Measurements from ENCODE around the gene ROCK2. TPM values are rescaled to one million over a fixed set of nuclear protein-coding genes. Genes with fewer than 3 reads are reported as not detected.

ROCK2 gene
- total RNA-seq, 1 donor from 2014 or later: 19.3 TPM

DNA sequence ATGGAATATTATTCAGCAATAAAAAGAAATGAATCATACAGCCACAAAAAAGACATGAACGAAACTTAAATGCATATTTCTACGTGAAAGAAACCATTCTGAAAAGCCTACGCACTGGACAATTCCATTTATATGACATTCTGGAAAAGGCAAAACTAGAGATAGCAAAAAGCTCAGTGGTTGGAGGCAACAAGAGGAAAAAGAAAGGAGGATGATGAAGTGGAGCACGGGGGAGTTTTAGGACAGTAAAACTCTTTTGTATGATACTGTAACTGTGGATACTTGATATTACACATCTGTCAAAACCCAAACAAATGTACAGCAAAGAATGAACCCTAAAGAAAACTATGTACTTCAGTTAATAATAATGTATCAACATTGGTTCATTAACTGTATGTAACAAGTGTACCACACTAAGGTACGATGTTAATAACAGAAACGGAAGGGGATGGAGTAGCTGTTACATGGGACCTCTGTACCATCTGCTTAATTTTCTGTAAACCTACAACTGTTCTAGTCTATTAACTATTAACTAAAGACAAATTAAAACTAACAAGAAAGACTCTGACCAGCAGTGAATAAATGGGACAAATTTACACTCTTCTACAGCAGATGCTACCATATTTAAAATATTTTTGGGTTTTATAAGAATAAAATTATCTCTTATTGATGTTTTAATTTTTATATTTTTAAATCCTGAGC is 31.5 kb downstream of the ROCK2 start:
- intact Hi-C loops (cut with micrococcal nuclease): no loop called here

DNA sequence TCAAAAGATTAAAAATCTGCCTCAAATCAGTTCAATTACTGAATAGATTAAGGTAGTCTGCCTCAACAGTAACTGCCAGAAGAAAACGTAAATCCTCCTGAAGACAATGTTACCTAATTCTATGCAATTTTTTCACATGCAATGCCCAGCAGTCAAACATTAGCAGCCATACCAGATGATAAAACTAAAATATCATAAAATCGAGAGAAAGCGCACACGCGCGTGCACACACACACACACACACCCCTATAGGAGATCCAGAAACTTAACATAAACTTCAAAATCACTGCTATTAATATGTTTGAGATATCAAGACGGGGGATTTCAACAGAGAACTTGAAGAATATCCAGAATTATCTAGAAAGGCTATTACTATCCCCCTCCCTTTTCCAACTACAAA is 32.9 kb downstream of the ROCK2 start:
- intact Hi-C loops (cut with micrococcal nuclease): no loop called here

DNA sequence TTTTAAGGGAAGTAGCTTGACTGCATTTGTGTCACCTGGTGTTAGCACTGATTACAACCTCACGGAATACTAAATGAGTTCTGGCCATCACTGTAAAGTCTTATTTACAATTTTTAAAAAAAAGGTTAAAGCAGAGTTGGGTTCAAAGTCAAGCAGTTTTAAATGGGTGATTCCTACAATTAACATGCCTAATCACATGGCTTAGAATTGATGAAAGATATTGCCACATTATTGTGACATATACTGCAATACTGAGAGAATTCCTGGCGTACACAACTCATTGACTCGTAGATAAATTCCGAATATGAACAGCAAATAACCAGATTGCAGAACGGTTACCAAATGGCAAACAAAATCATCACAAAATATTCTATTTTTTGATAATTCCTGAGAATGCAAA is 34.2 kb downstream of the ROCK2 start:
- intact Hi-C loops (cut with micrococcal nuclease): no loop called here

DNA sequence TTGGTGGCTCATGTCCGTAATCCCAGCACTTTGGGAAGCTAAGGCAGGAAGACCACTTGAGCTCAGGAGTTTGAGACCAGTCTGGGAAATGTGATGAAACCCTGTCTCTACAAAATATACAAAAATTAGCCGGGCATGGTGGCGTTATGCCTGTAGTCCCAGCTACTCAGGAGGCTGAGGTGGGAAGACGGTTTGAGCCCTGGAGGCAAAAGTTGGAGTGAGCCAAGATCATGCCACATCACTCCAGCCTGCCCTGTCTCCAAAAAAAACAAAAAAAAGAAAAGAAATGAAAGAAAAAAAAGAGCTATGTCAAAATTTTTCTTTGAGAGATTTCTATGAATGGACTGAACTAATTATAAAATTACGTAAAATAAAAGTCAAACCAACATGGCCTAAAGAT is 34.7 kb downstream of the ROCK2 start:
- intact Hi-C loops (cut with micrococcal nuclease): no loop called here

DNA sequence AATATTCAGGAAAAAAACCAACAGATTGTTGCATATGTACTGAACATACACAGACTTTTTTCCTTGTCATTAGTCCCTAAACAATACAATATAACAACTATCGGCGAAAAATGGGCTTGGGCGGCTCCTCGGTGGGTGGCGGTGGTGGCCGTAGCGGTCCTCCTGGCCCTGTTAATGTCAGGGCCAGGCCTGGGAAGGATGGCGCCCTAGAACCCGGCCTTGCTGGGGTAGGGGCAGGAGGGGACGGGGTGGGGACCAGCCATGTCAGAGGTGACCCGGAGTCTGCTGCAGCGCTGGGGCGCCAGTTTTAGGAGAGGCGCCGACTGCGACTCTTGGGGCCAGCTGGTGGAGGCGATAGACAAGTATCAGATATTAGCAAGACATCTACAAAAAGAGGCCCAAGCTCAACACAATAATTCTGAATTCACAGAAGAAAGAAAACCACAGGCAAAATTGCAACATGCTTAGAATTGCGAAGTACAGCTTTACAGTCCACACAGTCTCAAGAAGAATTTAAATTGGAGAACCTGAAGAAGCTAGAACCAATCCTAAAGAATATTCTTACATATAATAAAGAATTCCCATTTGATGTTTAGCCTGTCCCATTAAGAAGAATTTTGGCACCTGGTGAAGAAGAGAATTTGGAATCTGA is 36.5 kb downstream of the ROCK2 start:
- intact Hi-C loops (cut with micrococcal nuclease): no loop called here

DNA sequence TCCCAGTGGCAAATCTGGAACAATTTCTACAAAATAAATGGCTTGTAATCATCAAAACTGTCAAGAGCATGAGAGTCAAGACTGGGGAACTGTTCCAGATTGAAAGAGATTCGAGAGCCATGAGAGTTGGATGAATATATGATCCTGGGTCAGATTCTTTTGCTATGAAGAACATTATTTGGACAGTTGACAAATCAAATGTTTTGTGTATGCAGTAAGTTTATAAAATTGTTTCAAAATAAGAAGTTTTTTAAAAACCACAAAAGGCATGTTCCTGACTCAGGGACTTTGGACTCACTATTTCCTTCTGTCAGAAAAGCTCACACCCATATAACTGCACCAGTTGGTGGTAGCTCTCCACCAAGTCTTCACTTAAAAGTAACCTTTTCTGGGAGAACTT is 38.5 kb downstream of the ROCK2 start:
- intact Hi-C loops (cut with micrococcal nuclease): no loop called here

DNA sequence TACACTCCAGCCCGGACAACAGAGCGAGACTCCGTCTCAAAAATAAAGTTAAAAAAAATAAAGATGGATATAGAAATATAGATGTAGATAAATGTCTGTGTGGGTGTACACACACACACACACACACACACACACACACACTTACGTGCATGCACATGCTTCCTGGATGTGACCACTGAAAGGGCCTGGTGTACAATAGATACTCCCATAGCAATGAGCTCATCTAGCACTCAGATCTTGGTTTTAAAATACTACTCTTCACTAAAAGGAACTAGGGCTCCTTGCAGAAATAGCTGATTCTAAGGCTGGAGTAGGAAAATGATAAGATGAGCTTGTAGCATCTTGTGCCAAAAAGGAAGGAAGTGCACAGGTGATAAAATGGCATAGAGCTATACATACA is 39.1 kb downstream of the ROCK2 start:
- intact Hi-C loops (cut with micrococcal nuclease): no loop called here

DNA sequence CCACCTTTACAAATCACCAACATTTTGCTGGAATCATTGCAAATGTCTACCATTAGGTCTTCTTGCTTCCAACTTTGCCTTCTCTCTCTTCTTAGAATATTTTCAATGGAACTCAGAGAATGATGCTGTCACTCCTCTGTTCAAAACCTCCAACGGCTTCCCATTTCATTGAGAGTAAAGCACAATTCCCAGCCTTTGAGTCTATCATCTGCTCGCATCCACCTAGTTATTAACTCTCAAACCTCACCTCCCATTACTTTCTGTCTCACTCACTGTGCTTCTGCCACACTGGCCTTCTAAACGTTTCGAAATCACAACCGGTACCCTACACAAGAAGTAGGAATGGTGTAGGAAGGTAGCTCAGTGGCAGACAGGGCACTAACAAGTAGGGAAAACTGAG is 40.0 kb downstream of the ROCK2 start:
- intact Hi-C loops (cut with micrococcal nuclease): no loop called here

DNA sequence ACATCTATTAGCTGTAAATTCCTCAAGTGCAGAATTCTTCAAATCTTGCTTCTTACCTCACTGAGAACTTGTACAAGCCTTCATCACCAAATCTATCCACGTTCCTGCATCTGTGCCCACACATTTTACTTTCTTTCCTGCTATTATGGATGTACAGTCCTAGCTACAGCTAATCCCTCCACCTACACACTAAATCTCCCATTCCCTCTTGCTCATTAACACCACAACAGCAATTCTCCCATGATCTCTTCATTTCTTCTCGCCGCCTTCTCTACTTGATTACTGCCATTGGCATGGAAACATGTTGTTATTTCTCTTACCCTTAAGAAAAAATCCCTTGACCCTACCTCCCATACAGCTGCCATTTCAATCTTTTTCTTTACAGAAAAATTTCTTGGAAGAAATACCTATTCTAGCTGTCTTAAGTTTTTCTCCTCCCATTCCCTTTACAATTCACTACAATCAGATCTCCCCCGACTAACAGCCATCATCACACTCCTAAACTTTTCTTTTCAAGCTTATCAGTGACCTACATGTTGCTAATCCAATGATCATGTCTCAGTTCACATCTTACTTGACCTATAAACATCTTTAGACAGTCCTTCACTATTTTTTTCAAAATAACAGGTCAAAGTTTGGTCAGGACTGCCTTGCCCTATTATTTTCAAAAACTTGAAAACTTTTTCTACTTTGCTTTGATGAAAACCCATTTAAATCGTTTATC is 41.0 kb downstream of the ROCK2 start:
- intact Hi-C loops (cut with micrococcal nuclease): no loop called here

DNA sequence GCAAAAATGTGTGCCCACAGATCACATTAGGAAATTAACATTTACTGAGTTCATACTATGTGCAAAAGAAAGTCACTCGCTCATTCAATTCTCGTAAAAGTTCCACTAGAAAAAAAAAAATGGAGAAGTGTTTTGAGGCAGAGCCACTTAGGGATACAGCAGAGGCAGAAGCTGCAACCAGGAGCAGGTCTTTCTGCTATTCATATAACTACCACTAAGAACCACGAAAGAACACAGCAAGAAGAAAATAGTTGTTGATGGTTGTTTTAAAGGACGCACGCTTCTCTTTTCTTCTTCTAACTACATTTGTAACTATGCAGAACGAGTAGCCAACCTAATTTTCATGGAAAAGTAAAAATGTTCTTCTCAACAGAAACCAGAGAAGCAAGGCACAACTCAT is 45.0 kb downstream of the ROCK2 start:
- intact Hi-C loops (cut with micrococcal nuclease): no loop called here

DNA sequence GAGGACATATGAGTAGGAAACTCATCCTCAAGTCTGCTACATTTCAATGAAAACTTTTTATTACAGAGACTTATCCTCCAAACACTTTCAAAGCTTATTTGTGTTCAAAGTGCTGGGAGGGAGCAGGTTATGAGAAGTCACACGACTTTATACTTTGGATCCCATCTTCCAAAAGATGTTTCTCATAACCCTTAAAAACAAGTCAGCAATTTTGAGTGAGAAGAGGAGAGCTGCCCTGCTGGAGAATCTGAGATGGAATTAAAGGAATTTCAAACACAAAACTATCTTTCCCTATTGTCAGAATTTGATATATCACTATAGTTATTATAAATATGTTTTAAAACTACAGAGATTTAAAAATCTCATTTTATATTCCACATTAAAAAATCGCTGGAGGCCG is 45.8 kb downstream of the ROCK2 start:
- intact Hi-C loops (cut with micrococcal nuclease): no loop called here

DNA sequence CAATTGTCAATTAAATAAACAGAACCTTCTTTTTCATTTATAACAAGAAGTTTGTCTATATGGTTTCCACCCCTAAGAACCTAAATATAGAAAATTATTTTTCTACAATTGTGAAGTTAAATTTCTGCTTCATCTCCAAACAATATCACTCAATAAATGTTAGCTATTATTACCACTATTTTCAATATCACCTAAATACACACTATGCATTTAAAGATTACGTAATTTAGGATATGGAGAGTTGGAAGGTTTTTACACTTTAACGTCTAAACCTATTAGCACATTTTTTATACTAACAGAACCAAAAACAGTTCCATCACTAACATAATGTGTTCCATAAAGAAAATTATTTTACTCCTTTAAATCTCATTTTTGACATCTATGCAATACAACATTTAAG is 48.0 kb downstream of the ROCK2 start:
- intact Hi-C loops (cut with micrococcal nuclease): no loop called here

DNA sequence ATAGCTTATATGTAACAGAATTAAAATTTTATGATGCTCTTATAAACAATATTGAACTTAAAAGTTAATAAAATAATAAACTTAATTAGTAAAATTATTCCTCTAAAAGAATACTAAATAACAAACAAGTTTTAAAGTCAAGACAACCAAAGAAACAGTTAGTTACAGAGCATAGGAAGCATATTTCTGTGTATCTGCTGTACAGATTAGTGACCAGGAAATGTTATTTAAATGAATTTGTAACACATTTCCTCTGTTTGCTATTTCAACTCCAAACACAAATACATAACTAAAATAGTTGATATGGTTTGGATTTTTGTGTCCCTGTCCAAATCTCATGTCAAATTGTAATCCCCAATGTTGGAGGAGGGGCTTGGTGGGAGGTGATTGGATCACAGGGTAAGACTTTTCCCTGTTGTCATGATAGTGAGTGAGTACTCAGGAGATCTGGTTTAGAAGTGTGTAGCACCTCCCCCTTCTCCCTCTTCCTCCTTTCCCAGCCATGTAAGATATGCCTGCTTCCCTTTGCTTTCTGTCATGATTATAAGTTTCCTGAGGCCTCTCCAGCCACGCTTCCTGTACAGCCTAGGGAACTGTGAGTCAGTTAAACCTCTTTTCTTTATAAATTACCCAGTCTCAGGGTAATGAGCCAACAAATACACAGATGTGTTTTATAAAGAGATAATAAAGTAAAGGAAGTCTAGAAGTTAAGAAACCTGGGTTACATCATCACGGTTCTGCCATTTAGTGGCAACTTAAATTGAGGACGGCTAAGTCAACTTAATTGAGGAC is 51.8 kb downstream of the ROCK2 start:
- intact Hi-C loops (cut with micrococcal nuclease): no loop called here

DNA sequence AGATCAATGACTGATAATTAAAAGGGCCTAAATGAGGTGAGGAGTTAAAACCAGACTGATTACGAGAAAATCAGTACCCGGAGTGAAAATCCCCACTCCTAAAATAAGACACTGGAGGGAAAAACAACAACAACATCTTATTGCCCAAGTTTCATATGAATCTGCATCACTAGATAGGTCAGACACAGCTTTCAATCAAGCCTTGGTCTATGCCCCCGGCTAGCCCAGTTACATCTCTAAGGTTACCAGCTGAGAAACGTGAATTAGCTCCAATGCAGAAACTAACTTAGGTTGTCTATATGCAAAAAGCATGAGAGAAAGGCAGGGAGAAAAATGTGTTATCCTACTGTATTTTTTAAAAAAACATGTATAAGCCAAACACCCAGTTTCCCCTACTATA is 53.7 kb downstream of the ROCK2 start:
- intact Hi-C loops (cut with micrococcal nuclease): no loop called here

DNA sequence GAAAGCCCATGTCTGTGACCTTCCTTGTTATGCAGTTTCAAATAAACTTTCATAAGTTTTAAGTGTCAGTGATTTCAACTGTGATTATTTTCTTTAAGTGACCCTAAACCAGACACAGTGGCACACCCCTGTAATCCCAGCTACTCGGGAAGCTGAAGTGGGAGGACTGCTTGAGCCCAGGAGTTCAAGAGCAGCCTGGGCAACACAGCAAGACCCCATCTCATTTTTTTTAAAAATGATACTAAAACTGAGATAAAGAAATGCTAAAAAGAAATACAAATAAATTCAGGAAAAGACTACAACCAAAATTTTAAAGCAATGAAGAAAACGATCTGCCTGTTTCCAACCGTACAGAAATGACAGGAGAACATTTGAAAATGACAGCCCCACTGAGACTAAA is 54.2 kb downstream of the ROCK2 start:
- intact Hi-C loops (cut with micrococcal nuclease): no loop called here

DNA sequence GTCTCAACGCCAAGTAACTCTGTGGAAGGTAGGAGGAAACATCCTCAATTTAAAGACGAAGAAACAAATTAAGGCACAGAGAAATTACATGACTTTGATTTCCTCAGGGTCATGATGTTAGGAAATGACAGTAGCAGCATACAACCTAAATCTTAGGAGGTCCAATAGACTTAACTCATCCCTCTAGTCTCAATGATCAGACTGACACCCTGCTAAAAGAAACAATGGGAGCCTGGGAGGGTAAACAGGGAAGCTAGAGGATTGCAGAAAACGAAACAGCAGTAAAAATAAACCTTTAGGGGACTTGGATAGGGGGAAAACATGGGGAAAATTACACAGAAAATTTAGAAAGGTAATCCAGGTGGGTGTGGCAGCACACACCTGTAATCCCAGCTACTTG is 56.0 kb downstream of the ROCK2 start:
- intact Hi-C loops (cut with micrococcal nuclease): no loop called here

DNA sequence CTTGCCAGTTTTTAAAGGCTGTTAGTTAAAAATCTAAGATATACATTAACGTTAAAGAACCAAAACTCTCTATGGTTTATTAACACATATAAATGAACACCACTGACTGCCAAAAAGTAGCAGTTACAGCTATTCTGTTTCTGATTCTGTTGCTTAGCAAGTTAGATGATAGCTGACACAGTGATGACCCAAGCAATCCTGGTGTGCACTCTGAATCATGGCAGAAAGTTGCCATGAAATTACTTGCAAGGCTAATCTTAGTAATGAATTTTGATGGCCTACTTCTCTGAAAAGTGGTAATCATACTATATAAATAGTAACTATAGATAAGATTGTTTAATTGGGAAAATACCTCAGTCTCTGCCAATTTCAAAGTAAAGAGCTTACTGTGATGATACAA is 57.7 kb downstream of the ROCK2 start:
- intact Hi-C loops (cut with micrococcal nuclease): no loop called here

DNA sequence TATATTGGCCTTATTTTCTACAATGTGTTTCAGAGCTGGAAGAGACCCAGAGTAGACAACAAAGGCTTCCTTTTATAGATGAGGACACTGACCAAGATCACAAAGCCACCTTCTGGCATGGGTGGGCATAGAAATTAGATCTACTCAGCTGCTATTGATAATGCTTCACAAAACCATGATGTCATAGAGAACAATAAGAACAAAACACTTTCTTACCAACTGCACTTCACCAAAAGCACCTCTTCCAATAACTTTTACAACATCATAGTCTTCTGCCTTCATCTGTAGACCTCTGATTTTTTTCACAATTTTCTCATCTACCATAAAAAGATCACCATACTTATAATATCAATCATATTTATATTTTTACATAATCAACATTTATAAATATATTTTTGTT is 58.1 kb downstream of the ROCK2 start:
- intact Hi-C loops (cut with micrococcal nuclease): no loop called here

DNA sequence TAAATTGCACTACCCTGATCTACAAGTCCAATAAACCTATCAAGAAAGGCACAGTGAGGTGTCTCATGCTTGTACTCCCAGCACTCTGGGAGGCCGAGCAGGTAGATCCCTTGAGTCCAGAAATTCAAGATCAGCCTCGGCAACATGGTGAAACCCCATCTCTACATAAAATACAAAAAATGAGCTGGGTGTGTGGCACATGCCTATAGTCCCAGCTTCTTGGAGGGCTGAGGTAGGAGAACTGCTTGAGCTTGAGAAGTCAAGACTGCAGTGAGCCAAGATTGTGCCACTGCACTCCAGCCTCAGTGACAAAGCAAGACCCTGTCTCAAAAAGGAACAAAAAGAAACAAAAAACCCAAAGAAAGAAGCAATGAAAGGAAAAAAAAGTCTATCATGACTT is 58.9 kb downstream of the ROCK2 start:
- intact Hi-C loops (cut with micrococcal nuclease): no loop called here

DNA sequence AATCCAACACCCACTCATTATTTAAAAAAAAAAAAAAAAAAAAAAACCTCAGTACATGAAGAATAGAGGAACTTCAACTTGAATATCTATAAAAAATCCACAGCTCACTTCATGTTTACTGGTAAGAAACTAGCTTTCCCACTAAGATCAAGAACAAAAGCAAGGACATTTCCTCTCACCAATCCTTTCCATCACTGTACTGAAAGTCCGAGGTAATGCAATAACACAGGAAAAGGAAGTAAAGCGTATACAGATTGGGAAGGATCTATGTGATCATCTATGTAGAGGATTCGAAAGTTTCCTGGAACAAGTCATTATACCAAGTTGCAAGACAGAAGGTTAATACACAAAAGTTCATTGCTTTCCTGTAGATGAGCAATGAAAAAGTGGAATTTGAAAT is 63.2 kb downstream of the ROCK2 start:
- intact Hi-C loops (cut with micrococcal nuclease): no loop called here

DNA sequence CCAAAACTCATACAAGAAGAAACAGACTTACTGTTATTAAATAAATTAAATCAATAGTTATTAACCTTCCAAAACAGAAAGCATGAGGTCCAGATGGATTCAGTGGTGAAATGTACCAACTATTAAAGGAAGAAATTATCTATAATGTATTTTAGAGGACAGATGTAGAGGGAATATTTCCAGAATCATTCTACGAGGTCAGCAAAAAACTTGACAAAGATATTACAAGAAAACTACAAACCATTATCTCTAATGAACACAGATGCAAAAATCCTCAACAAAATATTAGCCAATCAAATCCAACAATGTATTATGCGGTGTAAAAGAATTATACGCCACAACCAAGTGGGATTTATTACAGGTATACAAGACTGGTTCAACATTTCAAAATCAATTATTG is 63.7 kb downstream of the ROCK2 start:
- intact Hi-C loops (cut with micrococcal nuclease): no loop called here

DNA sequence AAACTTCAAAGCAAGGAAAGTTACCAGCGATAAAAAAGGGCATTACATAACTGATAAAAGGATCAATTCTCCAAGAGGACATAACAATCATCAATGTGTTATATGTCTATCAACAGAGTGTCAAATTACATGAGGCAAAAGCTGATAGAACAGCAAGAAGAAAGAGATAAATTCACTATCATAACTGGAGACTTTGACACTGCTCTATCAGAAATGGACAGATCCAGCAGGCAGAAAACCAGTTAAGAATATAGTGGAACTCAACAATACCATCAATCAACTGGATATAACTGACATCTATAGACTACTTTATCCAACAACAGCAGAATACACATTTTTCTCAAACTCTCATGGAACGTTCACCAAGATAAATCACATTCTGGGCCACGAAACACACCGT is 65.0 kb downstream of the ROCK2 start:
- intact Hi-C loops (cut with micrococcal nuclease): no loop called here
